Midbrain (tissue), 1 donor: ENCODE data around the gene FAM107A.

ENCODE experiments used
- DNase-seq: peaks from one replicate; lab custom pipeline; 2025; lab: John Stamatoyannopoulos, UW

Gene FAM107A

GRCh38 chr3:58518291-58518789 is 58.9 kb downstream of the FAM107A start:
- no peak for DNase-seq

DNA sequence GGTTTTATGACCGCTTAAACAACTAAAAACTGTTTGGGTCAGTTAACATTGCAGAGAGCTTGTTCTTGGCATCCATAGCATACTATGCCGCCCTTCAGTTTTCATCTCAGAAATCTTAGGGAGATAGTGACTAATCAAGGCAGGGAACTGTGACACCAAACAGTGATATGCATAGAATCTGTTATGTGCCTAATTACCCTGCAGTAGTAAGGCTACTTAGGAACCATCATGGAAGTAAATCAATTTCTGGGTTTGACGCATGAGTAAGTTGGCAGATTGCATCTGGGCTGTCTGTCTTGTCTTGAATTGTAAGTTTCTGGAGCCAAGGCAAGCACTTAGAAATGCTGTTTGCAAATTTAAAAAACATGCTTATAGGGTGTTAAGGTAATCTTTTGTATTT is 62.8 kb downstream of the FAM107A start:
- no peak for DNase-seq
